OCI-LY1 (cell line): ENCODE results near the gene SHISA3.

Source experiments
- CTCF ChIP-seq: fragments of 200-600 bp; sonication (generic), shearing (Covaris generic); IDR thresholded peaks from 2 replicates; pipeline ENCODE4 v1.5.1; 2017; ENCODE audit warnings: mild to moderate bottlenecking, antibody characterized with exemption, low read length, moderate library complexity, mixed read lengths
- EZH2 ChIP-seq: fragments of 200-600 bp; sonication (generic), shearing (Covaris generic); IDR thresholded peaks from 2 replicates; pipeline ENCODE4 v1.8.0; 2017; ENCODE audit warnings: borderline replicate concordance, mixed run types, mild to moderate bottlenecking, antibody characterized with exemption, low read length, moderate library complexity, mixed read lengths

- TF ChIP-seq CTCF = no peak
- TF ChIP-seq EZH2 = no peak
These were observed 45.3 kb downstream of the SHISA3 start for GRCh38 chr4:42442601-42443000.
